NCI-H128 (cell line): ENCODE data around the gene MLXIP.
"Not testable (repeated sequence)": the region's sequence is repeated elsewhere in the genome, so short reads cannot be mapped to it uniquely, and the experiment has no call there.

Experiments
- DNase-seq: peaks from one replicate; lab custom pipeline; 2025; ENCODE audit not compliant: unreplicated experiment; lab: John Stamatoyannopoulos, UW

MLXIP gene

GRCh38 chr12:122078141-122079032 is at the start of gene MLXIP:
TSS of gene MLXIP (plus strand) at chr12:122078756. CDS start at chr12:122078854, 98 bp downstream.
- peak; percentile 85 for DNase-seq

GRCh38 chr12:122028905-122029560 is 49.5 kb upstream of the MLXIP start:
- no peak for DNase-seq

- DNase-seq: no peak
These were observed 48.7 kb upstream of the MLXIP start for GRCh38 chr12:122029620-122030423.

GRCh38 chr12:122030424-122031035 is 48.0 kb upstream of the MLXIP start:
- no peak for DNase-seq

GRCh38 chr12:122031342-122032216 is 47.0 kb upstream of the MLXIP start:
- no peak for DNase-seq

- DNase-seq: no peak
These were observed 46.0 kb upstream of the MLXIP start for GRCh38 chr12:122032580-122032979.

- DNase-seq: no peak
These were observed 43.3 kb upstream of the MLXIP start for GRCh38 chr12:122035292-122035691.

- DNase-seq: no peak
These were observed 42.4 kb upstream of the MLXIP start for GRCh38 chr12:122036153-122036552.

GRCh38 chr12:122040579-122041386 is 37.8 kb upstream of the MLXIP start:
- DNase-seq: no peak

GRCh38 chr12:122041458-122041857 is 37.1 kb upstream of the MLXIP start:
- DNase-seq: not testable (repeated sequence)

GRCh38 chr12:122042910-122043309 is 35.6 kb upstream of the MLXIP start:
- no peak for DNase-seq

- DNase-seq: no peak
These were observed 35.1 kb upstream of the MLXIP start for GRCh38 chr12:122043476-122043875.

GRCh38 chr12:122045262-122045661 is 33.3 kb upstream of the MLXIP start:
- DNase-seq: no peak

- DNase-seq: no peak
These were observed 32.4 kb upstream of the MLXIP start for GRCh38 chr12:122046145-122046544.

GRCh38 chr12:122048151-122048550 is 30.4 kb upstream of the MLXIP start:
- DNase-seq: no peak

- no peak for DNase-seq
These were observed 28.7 kb upstream of the MLXIP start for GRCh38 chr12:122049827-122050226.

- no peak for DNase-seq
These were observed 27.9 kb upstream of the MLXIP start for GRCh38 chr12:122050706-122051105.

GRCh38 chr12:122051231-122051876 is 27.2 kb upstream of the MLXIP start:
- DNase-seq: no peak

- DNase-seq: no peak
These were observed 26.3 kb upstream of the MLXIP start for GRCh38 chr12:122052285-122052684.
